ENCODE results near the gene KIAA0930. TPM values are rescaled to one million over a fixed set of nuclear protein-coding genes. Genes with fewer than 3 reads are reported as not detected.
A peak's percentile ranks its signal among the peaks of the same experiment; 100 is the strongest.

KIAA0930 gene
- total RNA-seq, 1 donor = 43.4 TPM

- Histone ChIP-seq H3K27ac (ENCODE audit: low read depth, low read length) (no peak overlapping the region), H4K20me1 (ENCODE audit: insufficient read depth, low read length) (peaks cover 18% of the 10 kb centered on the region), H3K36me3 (ENCODE audit: insufficient read depth, low read length) (peaks cover 21% of the 10 kb centered on the region), H3K27me3 (ENCODE audit: insufficient read depth, low read length) (no peaks in the 10 kb centered on the region), H3K4me2 (ENCODE audit: insufficient read depth, low read length) (no peak overlapping the region), H3K4me1 (ENCODE audit: insufficient read depth, low read length) (peaks cover 21% of the 10 kb centered on the region), H3K9me3 (ENCODE audit: low read depth, low read length) (no peaks in the 10 kb centered on the region), H2AFZ (ENCODE audit: low read length) (no peak overlapping the region), H3K79me2 (ENCODE audit: insufficient read depth, low read length) (no peaks in the 10 kb centered on the region), H3K4me3 (ENCODE audit: insufficient read depth, low read length) (no peak overlapping the region)
- no peak for TF ChIP-seq CTCF (IDR thresholded peaks at IDR 0.05; ENCODE audit: extremely low read depth, low read depth, low read length)
- DNase-seq (ENCODE audit: insufficient read length, low spot score, missing footprints) = no peak
Measured at GRCh38 chr22:45198463-45198795, 42.3 kb downstream of the KIAA0930 start.

- no peak for DNase-seq (ENCODE audit: insufficient read length, low spot score, missing footprints)
- no peak overlapping the region for H2AFZ ChIP-seq (ENCODE audit: low read length)
- no peaks in the 10 kb centered on the region for H3K79me2 ChIP-seq (ENCODE audit: insufficient read depth, low read length)
- no peaks in the 10 kb centered on the region for H3K9me3 ChIP-seq (ENCODE audit: low read depth, low read length)
- H3K4me1 ChIP-seq (ENCODE audit: insufficient read depth, low read length) = peaks cover 21% of the 10 kb centered on the region
- H4K20me1 ChIP-seq (ENCODE audit: insufficient read depth, low read length) = peaks cover 18% of the 10 kb centered on the region
- H3K36me3 ChIP-seq (ENCODE audit: insufficient read depth, low read length) = peaks cover 19% of the 10 kb centered on the region
- no peak for TF ChIP-seq CTCF (IDR thresholded peaks at IDR 0.05; ENCODE audit: extremely low read depth, low read depth, low read length)
- H3K27me3 ChIP-seq (ENCODE audit: insufficient read depth, low read length) = no peaks in the 10 kb centered on the region
- H3K4me3 ChIP-seq (ENCODE audit: insufficient read depth, low read length) = no peak overlapping the region
- no peak overlapping the region for H3K27ac ChIP-seq (ENCODE audit: low read depth, low read length)
- no peak overlapping the region for H3K4me2 ChIP-seq (ENCODE audit: insufficient read depth, low read length)
Measured at GRCh38 chr22:45197606-45198462, 42.9 kb downstream of the KIAA0930 start.

GRCh38 chr22:45196926-45197605 is 43.6 kb downstream of the KIAA0930 start:
- peaks cover 14% of the 10 kb centered on the region for H3K36me3 ChIP-seq (ENCODE audit: insufficient read depth, low read length)
- no peak overlapping the region for H3K4me2 ChIP-seq (ENCODE audit: insufficient read depth, low read length)
- H3K9me3 ChIP-seq (ENCODE audit: low read depth, low read length) = no peaks in the 10 kb centered on the region
- H3K4me1 ChIP-seq (ENCODE audit: insufficient read depth, low read length) = peaks cover 16% of the 10 kb centered on the region
- no peak for TF ChIP-seq CTCF (IDR thresholded peaks at IDR 0.05; ENCODE audit: extremely low read depth, low read depth, low read length)
- no peak overlapping the region for H2AFZ ChIP-seq (ENCODE audit: low read length)
- H3K4me3 ChIP-seq (ENCODE audit: insufficient read depth, low read length) = no peak overlapping the region
- no peak overlapping the region for H3K27ac ChIP-seq (ENCODE audit: low read depth, low read length)
- peaks cover 16% of the 10 kb centered on the region for H4K20me1 ChIP-seq (ENCODE audit: insufficient read depth, low read length)
- no peaks in the 10 kb centered on the region for H3K79me2 ChIP-seq (ENCODE audit: insufficient read depth, low read length)
- DNase-seq (ENCODE audit: insufficient read length, low spot score, missing footprints) = peak; percentile 73
- H3K27me3 ChIP-seq (ENCODE audit: insufficient read depth, low read length) = no peaks in the 10 kb centered on the region

GRCh38 chr22:45196308-45196707 is 44.4 kb downstream of the KIAA0930 start:
- no peak overlapping the region for H3K4me3 ChIP-seq (ENCODE audit: insufficient read depth, low read length)
- no peaks in the 10 kb centered on the region for H3K79me2 ChIP-seq (ENCODE audit: insufficient read depth, low read length)
- TF ChIP-seq CTCF (IDR thresholded peaks at IDR 0.05; ENCODE audit: extremely low read depth, low read depth, low read length) = no peak
- no peak for DNase-seq (ENCODE audit: insufficient read length, low spot score, missing footprints)
- H3K9me3 ChIP-seq (ENCODE audit: low read depth, low read length) = no peaks in the 10 kb centered on the region
- peaks cover 14% of the 10 kb centered on the region for H3K36me3 ChIP-seq (ENCODE audit: insufficient read depth, low read length)
- H3K4me2 ChIP-seq (ENCODE audit: insufficient read depth, low read length) = no peak overlapping the region
- peaks cover 9% of the 10 kb centered on the region for H3K4me1 ChIP-seq (ENCODE audit: insufficient read depth, low read length)
- no peak overlapping the region for H3K27ac ChIP-seq (ENCODE audit: low read depth, low read length)
- H4K20me1 ChIP-seq (ENCODE audit: insufficient read depth, low read length) = peaks cover 13% of the 10 kb centered on the region
- no peaks in the 10 kb centered on the region for H3K27me3 ChIP-seq (ENCODE audit: insufficient read depth, low read length)
- no peak overlapping the region for H2AFZ ChIP-seq (ENCODE audit: low read length)

All from osteoblast (primary cell).